HEK293 (cell line): ENCODE results near the gene CYP2C9.

ENCODE experiments used
- SETDB1 ChIP-seq: IDR thresholded peaks from one replicate; pipeline ENCODE4 v1.6.1; 2017; ENCODE audit warnings: mild to moderate bottlenecking, low read length, moderate library complexity, mixed read lengths; ENCODE audit not compliant: insufficient read length
- ZBTB7A ChIP-seq: fragments of 450-650 bp; formaldehyde crosslinking; IDR thresholded peaks from 2 replicates; pipeline ENCODE4 v1.5.1; 2016; ENCODE audit warnings: low read depth, missing biosample characterization, missing genetic modification characterization
- ZNF23 ChIP-seq: fragments of 450-650 bp; formaldehyde crosslinking; IDR thresholded peaks from 2 replicates; pipeline ENCODE4 v1.5.1; 2016; ENCODE audit warnings: missing biosample characterization, missing genetic modification characterization, borderline replicate concordance
- ZNF501 ChIP-seq: fragments of 450-650 bp; formaldehyde crosslinking; IDR thresholded peaks from 2 replicates; pipeline ENCODE4 v1.5.1; 2016; ENCODE audit warnings: missing biosample characterization, missing genetic modification characterization
- ZNF510 ChIP-seq: fragments of 450-650 bp; formaldehyde crosslinking; IDR thresholded peaks from 2 replicates; pipeline ENCODE4 v1.5.1; 2018; ENCODE audit warnings: mild to moderate bottlenecking, missing genetic modification characterization, missing biosample characterization; ENCODE audit not compliant: insufficient replicate concordance
- ZSCAN30 ChIP-seq: fragments of 450-650 bp; IDR thresholded peaks from 2 replicates; pipeline ENCODE4 v1.5.1; 2018; ENCODE audit warnings: missing biosample characterization, mild to moderate bottlenecking, missing genetic modification characterization, moderate library complexity
- TF ChIP-seq, protein P1 (sequence below): IDR thresholded peaks from 2 replicates; pipeline ENCODE4 v1.6.1; 2011; ENCODE audit warnings: mild to moderate bottlenecking, low read depth, low read length, borderline replicate concordance
- TF ChIP-seq, protein P2 (sequence below): fragments of 450-650 bp; formaldehyde crosslinking; IDR thresholded peaks from 2 replicates; pipeline ENCODE4 v1.5.1; 2016; ENCODE audit warnings: missing biosample characterization, missing genetic modification characterization
- TF ChIP-seq, protein P3 (sequence below): fragments of 450-650 bp; formaldehyde crosslinking; IDR thresholded peaks from 2 replicates; pipeline ENCODE4 v1.5.1; 2016; ENCODE audit warnings: missing biosample characterization, missing genetic modification characterization

DNA sequence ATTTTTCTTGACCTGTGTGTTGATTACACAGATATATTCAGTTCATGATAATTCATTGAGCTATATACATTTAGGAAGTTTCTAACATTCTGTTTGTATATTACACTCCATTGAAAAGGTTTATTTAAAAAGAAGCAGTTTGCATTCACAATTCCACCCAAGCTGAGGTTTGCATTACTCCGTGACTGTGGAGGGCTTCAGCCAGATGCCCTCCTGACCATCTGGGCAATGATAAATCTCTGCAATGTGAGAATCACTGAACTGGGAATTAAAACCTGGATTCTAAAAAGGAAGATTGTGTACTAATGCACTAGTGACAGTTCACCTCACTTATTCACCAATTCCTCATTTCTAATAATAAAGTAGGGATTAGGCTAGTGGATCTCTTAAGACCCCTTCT, 36.4 kb upstream of the CYP2C9 start:
- TF ChIP-seq, protein P1, sequence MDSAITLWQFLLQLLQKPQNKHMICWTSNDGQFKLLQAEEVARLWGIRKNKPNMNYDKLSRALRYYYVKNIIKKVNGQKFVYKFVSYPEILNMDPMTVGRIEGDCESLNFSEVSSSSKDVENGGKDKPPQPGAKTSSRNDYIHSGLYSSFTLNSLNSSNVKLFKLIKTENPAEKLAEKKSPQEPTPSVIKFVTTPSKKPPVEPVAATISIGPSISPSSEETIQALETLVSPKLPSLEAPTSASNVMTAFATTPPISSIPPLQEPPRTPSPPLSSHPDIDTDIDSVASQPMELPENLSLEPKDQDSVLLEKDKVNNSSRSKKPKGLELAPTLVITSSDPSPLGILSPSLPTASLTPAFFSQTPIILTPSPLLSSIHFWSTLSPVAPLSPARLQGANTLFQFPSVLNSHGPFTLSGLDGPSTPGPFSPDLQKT, result no peak
- TF ChIP-seq ZNF501 (no peak), SETDB1 (no peak), ZNF510 (tag by site-specific recombination) (no peak), ZSCAN30 (tag by site-specific recombination) (no peak), ZNF23 (tag by site-specific recombination) (no peak), ZBTB7A (tag by site-specific recombination) (no peak)
- TF ChIP-seq, protein P2, sequence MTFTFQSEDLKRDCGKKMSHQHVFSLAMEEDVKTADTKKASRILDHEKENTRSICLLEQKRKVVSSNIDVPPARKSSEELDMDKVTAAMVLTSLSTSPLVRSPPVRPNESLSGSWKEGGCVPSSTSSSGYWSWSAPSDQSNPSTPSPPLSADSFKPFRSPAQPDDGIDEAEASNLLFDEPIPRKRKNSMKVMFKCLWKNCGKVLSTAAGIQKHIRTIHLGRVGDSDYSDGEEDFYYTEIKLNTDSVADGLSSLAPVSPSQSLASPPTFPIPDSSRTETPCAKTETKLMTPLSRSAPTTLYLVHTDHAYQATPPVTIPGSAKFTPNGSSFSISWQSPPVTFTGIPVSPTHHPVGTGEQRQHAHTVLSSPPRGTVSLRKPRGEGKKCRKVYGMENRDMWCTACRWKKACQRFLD, result no peak
- TF ChIP-seq, protein P3, sequence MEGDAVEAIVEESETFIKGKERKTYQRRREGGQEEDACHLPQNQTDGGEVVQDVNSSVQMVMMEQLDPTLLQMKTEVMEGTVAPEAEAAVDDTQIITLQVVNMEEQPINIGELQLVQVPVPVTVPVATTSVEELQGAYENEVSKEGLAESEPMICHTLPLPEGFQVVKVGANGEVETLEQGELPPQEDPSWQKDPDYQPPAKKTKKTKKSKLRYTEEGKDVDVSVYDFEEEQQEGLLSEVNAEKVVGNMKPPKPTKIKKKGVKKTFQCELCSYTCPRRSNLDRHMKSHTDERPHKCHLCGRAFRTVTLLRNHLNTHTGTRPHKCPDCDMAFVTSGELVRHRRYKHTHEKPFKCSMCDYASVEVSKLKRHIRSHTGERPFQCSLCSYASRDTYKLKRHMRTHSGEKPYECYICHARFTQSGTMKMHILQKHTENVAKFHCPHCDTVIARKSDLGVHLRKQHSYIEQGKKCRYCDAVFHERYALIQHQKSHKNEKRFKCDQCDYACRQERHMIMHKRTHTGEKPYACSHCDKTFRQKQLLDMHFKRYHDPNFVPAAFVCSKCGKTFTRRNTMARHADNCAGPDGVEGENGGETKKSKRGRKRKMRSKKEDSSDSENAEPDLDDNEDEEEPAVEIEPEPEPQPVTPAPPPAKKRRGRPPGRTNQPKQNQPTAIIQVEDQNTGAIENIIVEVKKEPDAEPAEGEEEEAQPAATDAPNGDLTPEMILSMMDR (tag by site-specific recombination), result no peak
